Keratinocyte (primary cell): ENCODE results near the gene ATXN7L1. TPM values are rescaled to one million over a fixed set of nuclear protein-coding genes. Genes with fewer than 3 reads are reported as not detected.

Experiments
- DNase-seq: peaks from one replicate; pipeline ENCODE4 v3.0.0-alpha.2; 2011; ENCODE audit warnings: low read depth, missing footprints, low spot score
- FAIRE-seq: peaks from 2 replicates; lab custom pipeline; 2011; peaks lifted over from hg19 to GRCh38; lab: Jason Lieb, UNC
- H2AFZ ChIP-seq: 2 replicates; pipeline ENCODE4 v1.6.0; 2012; ENCODE audit warnings: low read length, control low read depth, inconsistent platforms; ENCODE audit not compliant: control insufficient read depth
- H3K27ac ChIP-seq: 2 replicates; pipeline ENCODE4 v1.5.1; 2011; ENCODE audit warnings: low read length; ENCODE audit not compliant: control insufficient read depth, insufficient read depth
- H3K27me3 ChIP-seq: 3 replicates; pipeline ENCODE4 v1.6.0; 2011; ENCODE audit warnings: low read length; ENCODE audit not compliant: control insufficient read depth, insufficient read depth; ENCODE audit errors: extremely low read depth
- H3K36me3 ChIP-seq, 2 experiments: 2 replicates in 1 of 2; 3 replicates in 1 of 2; pipeline ENCODE4 v1.5.1; 2011; ENCODE audit warnings: low read length in 2 of 2, mild to moderate bottlenecking in 1 of 2; ENCODE audit not compliant: control insufficient read depth in 2 of 2, insufficient read depth in 2 of 2; ENCODE audit errors: extremely low read depth in 1 of 2
- H3K4me1 ChIP-seq: 3 replicates; pipeline ENCODE4 v1.5.1; 2011; ENCODE audit warnings: low read length; ENCODE audit not compliant: control insufficient read depth, insufficient read depth; ENCODE audit errors: extremely low read depth
- H3K4me2 ChIP-seq: 3 replicates; pipeline ENCODE4 v1.6.0; 2011; ENCODE audit warnings: low read depth, low read length; ENCODE audit not compliant: control insufficient read depth, insufficient read depth; ENCODE audit errors: extremely low read depth
- H3K4me3 ChIP-seq, 3 experiments: fragments of 200-600 bp in 1 of 3; sonication (generic) in 1 of 3; 2 replicates in 2 of 3; 3 replicates in 1 of 3; pipeline ENCODE4 v1.5.1; 2011 to 2016; ENCODE audit warnings: low read length in 3 of 3, mild to moderate bottlenecking in 3 of 3, control low read depth in 2 of 3, inconsistent platforms in 1 of 3, low read depth in 1 of 3, mixed read lengths in 1 of 3, mixed run types in 1 of 3, moderate library complexity in 1 of 3; ENCODE audit not compliant: control insufficient read depth in 2 of 3, insufficient read depth in 2 of 3; ENCODE audit errors: extremely low read depth in 1 of 3
- H3K79me2 ChIP-seq: 2 replicates; pipeline ENCODE4 v1.6.0; 2012; ENCODE audit warnings: low read length; ENCODE audit not compliant: control insufficient read depth, insufficient read depth
- H3K9ac ChIP-seq: 3 replicates; pipeline ENCODE4 v1.6.0; 2011; ENCODE audit warnings: low read length; ENCODE audit not compliant: control insufficient read depth, insufficient read depth; ENCODE audit errors: extremely low read depth
- H3K9me1 ChIP-seq: 3 replicates; pipeline ENCODE4 v1.6.0; 2011; ENCODE audit warnings: low read length; ENCODE audit not compliant: control insufficient read depth, insufficient read depth; ENCODE audit errors: extremely low read depth
- H3K9me3 ChIP-seq: 2 replicates; pipeline ENCODE4 v1.5.1; 2012; ENCODE audit warnings: low read depth, low read length; ENCODE audit not compliant: control insufficient read depth
- H4K20me1 ChIP-seq: 3 replicates; pipeline ENCODE4 v1.6.0; 2011; ENCODE audit warnings: low read length; ENCODE audit not compliant: control insufficient read depth, insufficient read depth; ENCODE audit errors: extremely low read depth
- EZH2 ChIP-seq: IDR thresholded peaks from one replicate; pipeline ENCODE4 v1.6.1; 2012; ENCODE audit warnings: inconsistent platforms, mild to moderate bottlenecking, low read length, moderate library complexity
- dilution Hi-C: fragments of 300-500 bp; cut with MboI; formaldehyde crosslinking; loops from one replicate; pipeline ENCODE4 v1.7.0; 2020; ENCODE audit warnings: low sequenced_read_pairs; ENCODE audit not compliant: extremely low pct_ligation_motif_present
- polyA plus RNA-seq, 5 experiments: library from polyadenylated mRNA; depleted of rRNA in 3 of 5; stranded (reverse) in 3 of 5; stranded (forward) in 1 of 5; unstranded in 1 of 5; fragments of >200 nt; gene quantifications; 1 replicate in 1 of 5; 2 replicates in 3 of 5; 3 replicates in 1 of 5; pipeline versions ENCODE4 v1.2.1 to v1.2.3, GENCODE V29; 2011 to 2012; ENCODE audit warnings: missing spikeins in 2 of 5, low read depth in 1 of 5, low replicate concordance in 1 of 5
- TF ChIP-seq, protein P1 (sequence below), 3 experiments: IDR thresholded peaks in 1 of 3; conservative IDR thresholded peaks in 1 of 3; optimal IDR thresholded peaks in 1 of 3; 2 replicates in 2 of 3; 3 replicates in 1 of 3; pipeline versions ENCODE3 to v1.5.1; 2011; ENCODE audit warnings: low read length in 3 of 3, mild to moderate bottlenecking in 3 of 3, moderate library complexity in 2 of 3, control low read depth in 1 of 3, inconsistent platforms in 1 of 3; ENCODE audit not compliant: insufficient read depth in 2 of 3; ENCODE audit errors: extremely low read depth in 1 of 3

The ATXN7L1 gene
- polyA plus RNA-seq, 1 donor (not counting 4 experiments of a cell fraction or from before 2014, with no cell fraction given) = 4.8 TPM

DNA sequence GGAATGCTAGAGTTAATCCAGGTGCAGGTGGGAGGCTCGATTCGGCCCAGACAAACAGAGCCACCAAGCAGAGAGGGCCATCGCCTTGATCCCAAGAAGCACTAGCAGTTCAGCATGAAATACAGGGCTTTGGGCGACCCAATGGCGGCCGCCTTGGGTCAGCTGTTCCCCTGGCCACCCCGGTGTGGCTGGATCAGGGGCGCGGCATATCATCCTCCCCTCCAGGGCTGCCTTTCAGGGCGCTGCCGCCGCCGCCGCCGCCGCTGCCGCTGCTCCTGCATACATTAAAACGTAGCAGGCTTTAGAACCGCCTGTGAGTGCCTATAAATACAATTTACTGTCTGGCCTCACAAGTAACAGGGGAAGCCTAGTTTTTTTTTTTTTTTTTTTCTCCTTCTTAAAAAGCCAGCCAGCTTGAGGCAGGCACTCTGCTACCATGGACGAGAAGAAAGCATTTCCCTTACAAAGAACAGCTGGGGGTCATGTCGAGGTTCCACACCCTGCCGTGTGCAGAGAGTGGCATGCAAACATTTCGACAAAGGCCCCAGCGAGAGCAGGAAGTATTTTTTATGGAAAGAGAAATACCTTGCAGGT lies 237.4 kb downstream of the ATXN7L1 start:
- DNase-seq (no peak), FAIRE-seq (no peak)
- no peaks in the 10 kb centered on the region for H3K79me2 ChIP-seq
- dilution Hi-C loops = no loop called here
- no peaks in the 10 kb centered on the region for H3K27me3 ChIP-seq
- TF ChIP-seq EZH2 = no peak
- TF ChIP-seq, protein P1, sequence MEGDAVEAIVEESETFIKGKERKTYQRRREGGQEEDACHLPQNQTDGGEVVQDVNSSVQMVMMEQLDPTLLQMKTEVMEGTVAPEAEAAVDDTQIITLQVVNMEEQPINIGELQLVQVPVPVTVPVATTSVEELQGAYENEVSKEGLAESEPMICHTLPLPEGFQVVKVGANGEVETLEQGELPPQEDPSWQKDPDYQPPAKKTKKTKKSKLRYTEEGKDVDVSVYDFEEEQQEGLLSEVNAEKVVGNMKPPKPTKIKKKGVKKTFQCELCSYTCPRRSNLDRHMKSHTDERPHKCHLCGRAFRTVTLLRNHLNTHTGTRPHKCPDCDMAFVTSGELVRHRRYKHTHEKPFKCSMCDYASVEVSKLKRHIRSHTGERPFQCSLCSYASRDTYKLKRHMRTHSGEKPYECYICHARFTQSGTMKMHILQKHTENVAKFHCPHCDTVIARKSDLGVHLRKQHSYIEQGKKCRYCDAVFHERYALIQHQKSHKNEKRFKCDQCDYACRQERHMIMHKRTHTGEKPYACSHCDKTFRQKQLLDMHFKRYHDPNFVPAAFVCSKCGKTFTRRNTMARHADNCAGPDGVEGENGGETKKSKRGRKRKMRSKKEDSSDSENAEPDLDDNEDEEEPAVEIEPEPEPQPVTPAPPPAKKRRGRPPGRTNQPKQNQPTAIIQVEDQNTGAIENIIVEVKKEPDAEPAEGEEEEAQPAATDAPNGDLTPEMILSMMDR (optimal IDR thresholded peaks at IDR 0.05 in 1 of 3, IDR thresholded peaks at IDR 0.05 in 1 of 3, conservative IDR thresholded peaks at IDR 0.05 in 1 of 3; ENCODE audit: extremely low read depth in 1 of 3, insufficient read depth in 2 of 3, low read length in 3 of 3) = no peak
- H3K36me3 ChIP-seq = peaks cover 3 to 9% of the 10 kb centered on the region in 2 experiments
- no peak overlapping the region for H3K27ac ChIP-seq
- no peaks in the 10 kb centered on the region for H3K9me1 ChIP-seq
- no peaks in the 10 kb centered on the region for H3K9me3 ChIP-seq
- H3K4me2 ChIP-seq = no peak overlapping the region
- no peak overlapping the region for H2AFZ ChIP-seq
- no peak overlapping the region for H3K4me3 ChIP-seq
- H4K20me1 ChIP-seq = no peaks in the 10 kb centered on the region
- H3K9ac ChIP-seq = no peak overlapping the region
- no peaks in the 10 kb centered on the region for H3K4me1 ChIP-seq

DNA sequence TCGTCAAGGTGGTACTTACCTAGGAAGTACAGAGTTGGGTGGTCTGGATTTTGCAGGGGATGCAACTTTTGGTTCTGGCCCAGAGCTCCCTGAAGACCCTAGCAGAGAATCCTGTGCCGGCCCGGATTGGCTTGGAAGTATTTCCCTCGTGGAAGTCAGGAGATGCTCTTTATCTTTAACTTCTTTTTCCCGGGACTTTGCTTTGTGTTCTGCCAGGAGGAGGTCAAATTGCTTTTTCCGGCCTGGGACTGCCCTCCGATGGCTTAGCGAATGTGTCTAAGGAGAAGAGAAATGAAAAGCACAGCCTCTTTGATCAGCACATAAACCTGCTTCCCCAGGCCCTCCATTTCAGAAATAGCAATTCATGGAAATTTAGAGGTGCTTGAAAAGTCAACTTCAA lies 238.1 kb downstream of the ATXN7L1 start:
- H3K36me3 ChIP-seq = peaks cover 3 to 9% of the 10 kb centered on the region in 2 experiments
- FAIRE-seq = no peak
- dilution Hi-C loops = no loop called here

More for the DNA sequence above, 238.1 kb downstream of the ATXN7L1 start:
- Histone ChIP-seq H4K20me1 (no peaks in the 10 kb centered on the region), H3K9ac (no peak overlapping the region), H3K4me3 (no peak overlapping the region), H3K27me3 (no peaks in the 10 kb centered on the region), H3K9me1 (no peaks in the 10 kb centered on the region), H3K9me3 (no peaks in the 10 kb centered on the region), H3K4me1 (no peaks in the 10 kb centered on the region), H3K4me2 (no peak overlapping the region), H3K79me2 (no peaks in the 10 kb centered on the region), H3K27ac (no peak overlapping the region), H2AFZ (no peak overlapping the region)
- no peak for DNase-seq
- TF ChIP-seq EZH2 = no peak
- TF ChIP-seq, protein P1 (optimal IDR thresholded peaks at IDR 0.05 in 1 of 3, IDR thresholded peaks at IDR 0.05 in 1 of 3, conservative IDR thresholded peaks at IDR 0.05 in 1 of 3; ENCODE audit: extremely low read depth in 1 of 3, insufficient read depth in 2 of 3, low read length in 3 of 3) = no peak
